ENCODE measurements around the gene CDC45. TPM values are rescaled to one million over a fixed set of nuclear protein-coding genes. Genes with fewer than 3 reads are reported as not detected.

Gene CDC45
- total and polyA plus RNA-seq, 2 of the 13 experiments (the other 11 are each of a cell fraction or from before 2014, with no cell fraction given) = 14.4 to 36.3 TPM

GRCh38 chr22:19554834-19555404, 75.2 kb downstream of the CDC45 start (continued):
- TF ChIP-seq JARID2 (CRISPR knock-in tag; IDR thresholded peaks at IDR 0.05; ENCODE audit: insufficient replicate concordance) (no peak), FOSL1 (CRISPR knock-in tag; IDR thresholded peaks at IDR 0.05; ENCODE audit: borderline replicate concordance) (peak; percentile 77; the same call in 1 of the 2 replicates), PAX8 (CRISPR knock-in tag; IDR thresholded peaks at IDR 0.05; ENCODE audit: borderline replicate concordance) (no peak), HDAC2 (CRISPR knock-in tag; IDR thresholded peaks at IDR 0.05) (0 out of 2 replicates have a peak, but pooled peaks have one; percentile 37), ATF1 (CRISPR knock-in tag; IDR thresholded peaks at IDR 0.05) (no peak), TEAD3 (CRISPR knock-in tag; optimal IDR thresholded peaks at IDR 0.05; ENCODE audit: borderline replicate concordance) (peak; percentile 97), TSC22D2 (CRISPR knock-in tag; IDR thresholded peaks at IDR 0.05; ENCODE audit: borderline replicate concordance) (no peak), GATAD2A (CRISPR knock-in tag; IDR thresholded peaks at IDR 0.05) (0 out of 2 replicates have a peak, but pooled peaks have one; percentile 21), ONECUT2 (CRISPR knock-in tag; IDR thresholded peaks at IDR 0.05) (no peak), CENPX (CRISPR knock-in tag; IDR thresholded peaks at IDR 0.05) (no peak), HMG20A (CRISPR knock-in tag; IDR thresholded peaks at IDR 0.05; ENCODE audit: borderline replicate concordance) (0 out of 2 replicates have a peak, but pooled peaks have one; percentile 19), ZMYM2 (CRISPR knock-in tag; IDR thresholded peaks at IDR 0.05) (peak; percentile 94), ESRRA (CRISPR knock-in tag; IDR thresholded peaks at IDR 0.05; ENCODE audit: low read depth) (peak; percentile 74; the same call in 1 of the 2 replicates), RXRA (CRISPR knock-in tag; IDR thresholded peaks at IDR 0.05) (peak; percentile 41; the same call in 1 of the 2 replicates), ZNF644 (CRISPR knock-in tag; IDR thresholded peaks at IDR 0.05; ENCODE audit: low read depth) (peak; percentile 69; the same call in 1 of the 2 replicates), FOXA1 (IDR thresholded peaks at IDR 0.05) (no peak), FOXA1 (CRISPR knock-in tag; IDR thresholded peaks at IDR 0.05) (peak; percentile 67), HMGXB4 (CRISPR knock-in tag; IDR thresholded peaks at IDR 0.05; ENCODE audit: borderline replicate concordance in 1 of 2, low read depth in 1 of 2) (no peak)
- TF ChIP-seq, protein P1, sequence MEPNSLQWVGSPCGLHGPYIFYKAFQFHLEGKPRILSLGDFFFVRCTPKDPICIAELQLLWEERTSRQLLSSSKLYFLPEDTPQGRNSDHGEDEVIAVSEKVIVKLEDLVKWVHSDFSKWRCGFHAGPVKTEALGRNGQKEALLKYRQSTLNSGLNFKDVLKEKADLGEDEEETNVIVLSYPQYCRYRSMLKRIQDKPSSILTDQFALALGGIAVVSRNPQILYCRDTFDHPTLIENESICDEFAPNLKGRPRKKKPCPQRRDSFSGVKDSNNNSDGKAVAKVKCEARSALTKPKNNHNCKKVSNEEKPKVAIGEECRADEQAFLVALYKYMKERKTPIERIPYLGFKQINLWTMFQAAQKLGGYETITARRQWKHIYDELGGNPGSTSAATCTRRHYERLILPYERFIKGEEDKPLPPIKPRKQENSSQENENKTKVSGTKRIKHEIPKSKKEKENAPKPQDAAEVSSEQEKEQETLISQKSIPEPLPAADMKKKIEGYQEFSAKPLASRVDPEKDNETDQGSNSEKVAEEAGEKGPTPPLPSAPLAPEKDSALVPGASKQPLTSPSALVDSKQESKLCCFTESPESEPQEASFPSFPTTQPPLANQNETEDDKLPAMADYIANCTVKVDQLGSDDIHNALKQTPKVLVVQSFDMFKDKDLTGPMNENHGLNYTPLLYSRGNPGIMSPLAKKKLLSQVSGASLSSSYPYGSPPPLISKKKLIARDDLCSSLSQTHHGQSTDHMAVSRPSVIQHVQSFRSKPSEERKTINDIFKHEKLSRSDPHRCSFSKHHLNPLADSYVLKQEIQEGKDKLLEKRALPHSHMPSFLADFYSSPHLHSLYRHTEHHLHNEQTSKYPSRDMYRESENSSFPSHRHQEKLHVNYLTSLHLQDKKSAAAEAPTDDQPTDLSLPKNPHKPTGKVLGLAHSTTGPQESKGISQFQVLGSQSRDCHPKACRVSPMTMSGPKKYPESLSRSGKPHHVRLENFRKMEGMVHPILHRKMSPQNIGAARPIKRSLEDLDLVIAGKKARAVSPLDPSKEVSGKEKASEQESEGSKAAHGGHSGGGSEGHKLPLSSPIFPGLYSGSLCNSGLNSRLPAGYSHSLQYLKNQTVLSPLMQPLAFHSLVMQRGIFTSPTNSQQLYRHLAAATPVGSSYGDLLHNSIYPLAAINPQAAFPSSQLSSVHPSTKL (CRISPR knock-in tag; IDR thresholded peaks at IDR 0.05) = peak; percentile 48
- TF ChIP-seq, protein P2, sequence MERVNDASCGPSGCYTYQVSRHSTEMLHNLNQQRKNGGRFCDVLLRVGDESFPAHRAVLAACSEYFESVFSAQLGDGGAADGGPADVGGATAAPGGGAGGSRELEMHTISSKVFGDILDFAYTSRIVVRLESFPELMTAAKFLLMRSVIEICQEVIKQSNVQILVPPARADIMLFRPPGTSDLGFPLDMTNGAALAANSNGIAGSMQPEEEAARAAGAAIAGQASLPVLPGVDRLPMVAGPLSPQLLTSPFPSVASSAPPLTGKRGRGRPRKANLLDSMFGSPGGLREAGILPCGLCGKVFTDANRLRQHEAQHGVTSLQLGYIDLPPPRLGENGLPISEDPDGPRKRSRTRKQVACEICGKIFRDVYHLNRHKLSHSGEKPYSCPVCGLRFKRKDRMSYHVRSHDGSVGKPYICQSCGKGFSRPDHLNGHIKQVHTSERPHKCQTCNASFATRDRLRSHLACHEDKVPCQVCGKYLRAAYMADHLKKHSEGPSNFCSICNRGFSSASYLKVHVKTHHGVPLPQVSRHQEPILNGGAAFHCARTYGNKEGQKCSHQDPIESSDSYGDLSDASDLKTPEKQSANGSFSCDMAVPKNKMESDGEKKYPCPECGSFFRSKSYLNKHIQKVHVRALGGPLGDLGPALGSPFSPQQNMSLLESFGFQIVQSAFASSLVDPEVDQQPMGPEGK (CRISPR knock-in tag; IDR thresholded peaks at IDR 0.05) = no peak
- TF ChIP-seq, protein P3, sequence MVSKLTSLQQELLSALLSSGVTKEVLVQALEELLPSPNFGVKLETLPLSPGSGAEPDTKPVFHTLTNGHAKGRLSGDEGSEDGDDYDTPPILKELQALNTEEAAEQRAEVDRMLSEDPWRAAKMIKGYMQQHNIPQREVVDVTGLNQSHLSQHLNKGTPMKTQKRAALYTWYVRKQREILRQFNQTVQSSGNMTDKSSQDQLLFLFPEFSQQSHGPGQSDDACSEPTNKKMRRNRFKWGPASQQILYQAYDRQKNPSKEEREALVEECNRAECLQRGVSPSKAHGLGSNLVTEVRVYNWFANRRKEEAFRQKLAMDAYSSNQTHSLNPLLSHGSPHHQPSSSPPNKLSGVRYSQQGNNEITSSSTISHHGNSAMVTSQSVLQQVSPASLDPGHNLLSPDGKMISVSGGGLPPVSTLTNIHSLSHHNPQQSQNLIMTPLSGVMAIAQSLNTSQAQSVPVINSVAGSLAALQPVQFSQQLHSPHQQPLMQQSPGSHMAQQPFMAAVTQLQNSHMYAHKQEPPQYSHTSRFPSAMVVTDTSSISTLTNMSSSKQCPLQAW (CRISPR knock-in tag; IDR thresholded peaks at IDR 0.05) = no peak

Data from HepG2 (cell line).